Kidney epithelial cell (primary cell): ENCODE data around the gene HTD2. TPM values are rescaled to one million over a fixed set of nuclear protein-coding genes. Genes with fewer than 3 reads are reported as not detected.
"Not testable (repeated sequence)": the region's sequence is repeated elsewhere in the genome, so short reads cannot be mapped to it uniquely, and the experiment has no call there.

Experiments used
- DNase-seq: peaks from one replicate; pipeline ENCODE4 v3.0.0-alpha.2; 2010; ENCODE audit warnings: low read depth
- H3K27me3 ChIP-seq: 2 replicates; pipeline ENCODE4 v1.6.0; 2011; ENCODE audit warnings: low read length; ENCODE audit not compliant: control insufficient read depth, insufficient read depth
- H3K36me3 ChIP-seq: 2 replicates; pipeline ENCODE4 v1.5.1; 2011; ENCODE audit warnings: low read length; ENCODE audit not compliant: control insufficient read depth, insufficient read depth
- H3K4me3 ChIP-seq: 2 replicates; pipeline ENCODE4 v1.5.1; 2011; ENCODE audit warnings: low read depth, mild to moderate bottlenecking, control low read depth, low read length
- CTCF ChIP-seq: IDR thresholded peaks from 2 replicates; pipeline ENCODE4 v1.5.1; 2011; ENCODE audit warnings: mild to moderate bottlenecking, moderate library complexity, low read length, control low read depth, inconsistent platforms; ENCODE audit not compliant: insufficient read depth, poor library complexity, severe bottlenecking
- total RNA-seq: library from RNA; depleted of rRNA; stranded (reverse); fragments of >200 nt; gene quantifications from 2 replicates; pipeline ENCODE4 v1.2.3, GENCODE V29; 2015

Gene HTD2
- total RNA-seq, 1 donor from 2014 or later = 5.3 TPM

GRCh38 chr3:58274027-58274614 lies 32.2 kb upstream of the HTD2 start:
- Histone ChIP-seq H3K4me3 (no peak overlapping the region), H3K27me3 (no peaks in the 10 kb centered on the region), H3K36me3 (peaks cover 2% of the 10 kb centered on the region)
- DNase-seq = no peak
- no peak for TF ChIP-seq CTCF

GRCh38 chr3:58281069-58281468 lies 25.3 kb upstream of the HTD2 start:
- H3K36me3 ChIP-seq = no peaks in the 10 kb centered on the region
- no peak for TF ChIP-seq CTCF
- no peak overlapping the region for H3K4me3 ChIP-seq
- no peak for DNase-seq
- H3K27me3 ChIP-seq = no peaks in the 10 kb centered on the region

- Histone ChIP-seq H3K27me3 (no peaks in the 10 kb centered on the region), H3K36me3 (no peaks in the 10 kb centered on the region), H3K4me3 (no peak overlapping the region)
- DNase-seq = no peak
- no peak for TF ChIP-seq CTCF
These were observed 21.0 kb upstream of the HTD2 start for GRCh38 chr3:58285334-58285733.

GRCh38 chr3:58287354-58287753 lies 19.0 kb upstream of the HTD2 start:
- TF ChIP-seq CTCF = no peak
- Histone ChIP-seq H3K4me3 (no peak overlapping the region), H3K36me3 (no peaks in the 10 kb centered on the region), H3K27me3 (no peaks in the 10 kb centered on the region)
- DNase-seq = no peak

- no peaks in the 10 kb centered on the region for H3K36me3 ChIP-seq
- no peak for DNase-seq
These were observed 18.1 kb upstream of the HTD2 start for GRCh38 chr3:58288011-58288728.

GRCh38 chr3:58288964-58289613 lies 17.2 kb upstream of the HTD2 start:
- not testable (repeated sequence) for DNase-seq, H3K27me3 ChIP-seq, H3K4me3 ChIP-seq, H3K36me3 ChIP-seq

More at GRCh38 chr3:58288011-58288728, 18.1 kb upstream of the HTD2 start:
- no peaks in the 10 kb centered on the region for H3K27me3 ChIP-seq
- TF ChIP-seq CTCF = no peak
- H3K4me3 ChIP-seq = no peak overlapping the region

- not testable (repeated sequence) for H3K27me3 ChIP-seq, H3K36me3 ChIP-seq, DNase-seq, H3K4me3 ChIP-seq
These were observed 15.9 kb upstream of the HTD2 start for GRCh38 chr3:58290446-58290845.
